Fibroblast of villous mesenchyme (primary cell): Measurements from ENCODE around the gene MEX3B. TPM values are rescaled to one million over a fixed set of nuclear protein-coding genes. Genes with fewer than 3 reads are reported as not detected.
"Not testable (repeated sequence)": the region's sequence is repeated elsewhere in the genome, so short reads cannot be mapped to it uniquely, and the experiment has no call there.

ENCODE experiments used
- DNase-seq: peaks from one replicate; pipeline ENCODE4 v3.0.0-alpha.2; 2010; ENCODE audit warnings: low read depth
- H3K4me3 ChIP-seq: 2 replicates; pipeline ENCODE4 v1.5.1; 2011; ENCODE audit warnings: low read depth, mild to moderate bottlenecking, low read length
- total RNA-seq: library from RNA; depleted of rRNA; stranded (reverse); fragments of >200 nt; gene quantifications from 2 replicates; pipeline ENCODE4 v1.2.3, GENCODE V29; 2012
- TF ChIP-seq, protein P1 (sequence below): IDR thresholded peaks from 2 replicates; pipeline ENCODE4 v1.5.1; 2012; ENCODE audit warnings: low read depth, mild to moderate bottlenecking, low read length; ENCODE audit not compliant: insufficient read depth

Gene MEX3B
- total RNA-seq, 1 donor = 3.9 TPM

- TF ChIP-seq, protein P1, sequence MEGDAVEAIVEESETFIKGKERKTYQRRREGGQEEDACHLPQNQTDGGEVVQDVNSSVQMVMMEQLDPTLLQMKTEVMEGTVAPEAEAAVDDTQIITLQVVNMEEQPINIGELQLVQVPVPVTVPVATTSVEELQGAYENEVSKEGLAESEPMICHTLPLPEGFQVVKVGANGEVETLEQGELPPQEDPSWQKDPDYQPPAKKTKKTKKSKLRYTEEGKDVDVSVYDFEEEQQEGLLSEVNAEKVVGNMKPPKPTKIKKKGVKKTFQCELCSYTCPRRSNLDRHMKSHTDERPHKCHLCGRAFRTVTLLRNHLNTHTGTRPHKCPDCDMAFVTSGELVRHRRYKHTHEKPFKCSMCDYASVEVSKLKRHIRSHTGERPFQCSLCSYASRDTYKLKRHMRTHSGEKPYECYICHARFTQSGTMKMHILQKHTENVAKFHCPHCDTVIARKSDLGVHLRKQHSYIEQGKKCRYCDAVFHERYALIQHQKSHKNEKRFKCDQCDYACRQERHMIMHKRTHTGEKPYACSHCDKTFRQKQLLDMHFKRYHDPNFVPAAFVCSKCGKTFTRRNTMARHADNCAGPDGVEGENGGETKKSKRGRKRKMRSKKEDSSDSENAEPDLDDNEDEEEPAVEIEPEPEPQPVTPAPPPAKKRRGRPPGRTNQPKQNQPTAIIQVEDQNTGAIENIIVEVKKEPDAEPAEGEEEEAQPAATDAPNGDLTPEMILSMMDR = no peak
- no peak for DNase-seq
- no peak overlapping the region for H3K4me3 ChIP-seq
These were observed 15.6 kb downstream of the MEX3B start for GRCh38 chr15:82030176-82030575.

DNA sequence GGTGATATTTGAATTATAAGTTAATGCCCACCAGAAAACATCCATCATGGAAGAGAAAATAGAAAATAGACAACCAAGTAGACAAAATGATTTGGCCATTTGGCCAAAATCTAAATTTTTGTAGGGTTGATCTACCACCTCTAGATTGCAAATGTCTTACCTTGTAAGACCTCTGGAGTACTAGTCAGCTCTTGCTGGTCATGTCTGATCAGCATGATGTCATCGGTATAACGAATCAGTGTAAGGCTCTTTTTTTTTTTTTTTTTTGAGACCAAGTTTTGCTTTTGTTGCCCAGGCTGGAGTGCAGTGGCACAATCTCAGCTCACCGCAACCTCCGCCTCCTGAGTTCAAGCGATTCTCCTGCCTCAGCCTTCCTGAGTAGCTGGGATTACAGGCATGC lies 17.7 kb downstream of the MEX3B start:
- not testable (repeated sequence) for DNase-seq

GRCh38 chr15:82021992-82022391 lies 23.8 kb downstream of the MEX3B start:
- TF ChIP-seq, protein P1 = no peak
- peak; percentile 54 for DNase-seq
- H3K4me3 ChIP-seq = no peak overlapping the region

More for the DNA sequence above, 17.7 kb downstream of the MEX3B start:
- not testable (repeated sequence) for H3K4me3 ChIP-seq

GRCh38 chr15:82020625-82021394 lies 25.0 kb downstream of the MEX3B start:
- TF ChIP-seq, protein P1 = no peak
- H3K4me3 ChIP-seq = no peak overlapping the region
- no peak for DNase-seq

DNA sequence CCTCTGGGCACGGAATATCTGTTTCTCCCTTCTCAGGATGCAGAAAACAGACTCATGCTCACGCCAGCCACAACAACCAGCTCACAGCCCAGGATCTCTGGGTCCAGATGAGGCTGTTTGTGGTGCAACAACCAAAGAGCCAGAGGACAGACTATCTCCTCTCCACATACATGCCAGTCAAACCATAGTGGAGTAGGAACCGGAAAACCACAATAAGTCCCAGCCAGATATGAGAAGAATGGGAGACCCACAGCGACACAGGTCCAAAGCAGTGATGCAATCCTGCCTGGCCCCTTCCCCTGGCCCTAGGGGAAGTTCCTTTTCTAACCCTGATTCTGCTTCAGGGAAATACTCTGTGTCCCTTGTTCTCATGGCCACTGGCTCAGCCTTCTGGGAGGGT lies 27.6 kb downstream of the MEX3B start:
- no peak overlapping the region for H3K4me3 ChIP-seq
- TF ChIP-seq, protein P1 = no peak
- DNase-seq = no peak

- DNase-seq = no peak
- TF ChIP-seq, protein P1 = no peak
- no peak overlapping the region for H3K4me3 ChIP-seq
These were observed 28.2 kb downstream of the MEX3B start for GRCh38 chr15:82017656-82018055.

DNA sequence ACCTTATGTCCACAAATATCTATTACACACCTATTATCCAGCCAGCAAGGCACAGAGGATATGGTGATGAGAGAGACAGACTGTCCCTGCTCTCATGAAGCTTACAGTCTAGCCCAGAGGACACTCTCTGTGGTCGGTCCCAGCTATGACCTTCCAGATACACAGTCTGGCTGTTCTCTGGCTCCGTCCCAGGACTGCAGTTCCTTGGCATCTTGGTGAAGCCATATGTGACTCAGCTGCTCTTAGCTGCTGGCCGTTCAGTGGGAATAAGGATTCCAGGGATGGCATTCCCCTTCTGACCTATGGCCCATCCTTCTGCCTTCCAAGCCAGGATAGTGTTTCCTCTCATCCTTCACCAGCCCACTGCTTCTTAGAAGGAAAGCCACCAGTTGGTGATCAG lies 30.8 kb downstream of the MEX3B start:
- no peak for DNase-seq
- H3K4me3 ChIP-seq = no peak overlapping the region
- TF ChIP-seq, protein P1 = no peak
